ENCODE results near the gene CYTH1.

CYTH1 gene

DNA sequence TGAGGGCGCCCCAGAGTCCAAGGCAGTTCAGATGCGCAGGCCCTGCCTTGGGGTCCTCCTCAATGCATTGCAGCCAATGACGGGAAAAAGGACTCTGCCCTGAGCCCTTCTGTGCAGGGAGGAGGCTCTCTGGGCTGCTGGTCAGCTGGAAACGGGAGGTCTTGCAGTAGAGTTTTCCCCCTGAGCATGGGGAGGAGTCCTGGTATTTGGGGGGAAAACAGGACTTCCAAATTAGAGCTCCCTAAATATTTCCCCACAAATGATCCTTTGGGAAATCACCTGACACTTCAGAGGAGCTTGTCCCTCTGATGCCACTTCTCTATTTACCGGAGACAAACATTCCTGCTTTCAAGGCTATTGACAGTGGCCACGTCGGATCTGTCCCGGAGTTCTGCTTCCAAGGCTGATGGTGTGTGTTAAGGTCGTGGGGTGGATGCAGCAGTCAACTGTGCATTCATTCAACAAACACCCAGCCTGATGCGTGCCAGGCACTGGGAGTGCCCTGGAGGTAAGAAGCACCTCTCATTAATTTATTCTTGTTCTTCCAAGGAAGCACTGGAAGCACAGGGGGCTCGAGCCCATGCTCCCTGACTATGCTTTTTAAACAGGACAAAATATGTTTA, 131.9 kb downstream of the CYTH1 start:
- no peak for DNase-seq (ENCODE audit: low read depth, low spot score)

- no peak for DNase-seq (ENCODE audit: low read depth, low spot score)
These were observed 133.8 kb downstream of the CYTH1 start for GRCh38 chr17:78648293-78648692.

GRCh38 chr17:78647032-78647431, 135.0 kb downstream of the CYTH1 start:
- DNase-seq (ENCODE audit: low read depth, low spot score): no peak

- DNase-seq (ENCODE audit: low read depth, low spot score): no peak
These were observed 136.4 kb downstream of the CYTH1 start for GRCh38 chr17:78645421-78646295.

GRCh38 chr17:78644931-78645351, 137.1 kb downstream of the CYTH1 start:
- no peak for DNase-seq (ENCODE audit: low read depth, low spot score)

GRCh38 chr17:78644224-78644623, 137.8 kb downstream of the CYTH1 start:
- DNase-seq (ENCODE audit: low read depth, low spot score): no peak

GRCh38 chr17:78643326-78643725, 138.7 kb downstream of the CYTH1 start:
- no peak for DNase-seq (ENCODE audit: low read depth, low spot score)

GRCh38 chr17:78642707-78643106, 139.4 kb downstream of the CYTH1 start:
- no peak for DNase-seq (ENCODE audit: low read depth, low spot score)

GRCh38 chr17:78641666-78642065, 140.4 kb downstream of the CYTH1 start:
- no peak for DNase-seq (ENCODE audit: low read depth, low spot score)

GRCh38 chr17:78641243-78641642, 140.8 kb downstream of the CYTH1 start:
- DNase-seq (ENCODE audit: low read depth, low spot score): no peak

DNA sequence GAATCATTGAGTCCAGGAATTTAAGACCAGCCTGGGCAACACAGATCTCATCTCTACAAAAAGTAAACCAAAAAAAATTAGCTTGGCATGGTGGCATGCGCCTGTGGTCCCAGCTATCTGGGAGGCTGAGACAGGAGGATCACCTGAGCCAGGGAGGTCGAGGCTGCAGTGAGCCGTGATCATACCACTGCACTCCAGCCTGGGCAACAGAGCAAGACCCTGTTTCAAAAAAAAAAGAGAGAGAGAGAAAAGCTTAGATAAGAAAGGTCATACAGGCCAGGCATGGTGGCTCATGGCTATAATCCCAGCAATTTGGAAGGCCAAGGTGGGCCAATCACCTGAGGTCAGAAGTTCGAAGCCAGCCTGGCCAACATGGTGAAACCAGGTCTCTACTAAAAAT, 141.4 kb downstream of the CYTH1 start:
- DNase-seq (ENCODE audit: low read depth, low spot score): no peak

- DNase-seq (ENCODE audit: low read depth, low spot score): no peak
These were observed 144.2 kb downstream of the CYTH1 start for GRCh38 chr17:78637643-78638420.

- no peak for DNase-seq (ENCODE audit: low read depth, low spot score)
These were observed 144.9 kb downstream of the CYTH1 start for GRCh38 chr17:78637146-78637545.

- no peak for DNase-seq (ENCODE audit: low read depth, low spot score)
These were observed 147.9 kb downstream of the CYTH1 start for GRCh38 chr17:78634154-78634553.

DNA sequence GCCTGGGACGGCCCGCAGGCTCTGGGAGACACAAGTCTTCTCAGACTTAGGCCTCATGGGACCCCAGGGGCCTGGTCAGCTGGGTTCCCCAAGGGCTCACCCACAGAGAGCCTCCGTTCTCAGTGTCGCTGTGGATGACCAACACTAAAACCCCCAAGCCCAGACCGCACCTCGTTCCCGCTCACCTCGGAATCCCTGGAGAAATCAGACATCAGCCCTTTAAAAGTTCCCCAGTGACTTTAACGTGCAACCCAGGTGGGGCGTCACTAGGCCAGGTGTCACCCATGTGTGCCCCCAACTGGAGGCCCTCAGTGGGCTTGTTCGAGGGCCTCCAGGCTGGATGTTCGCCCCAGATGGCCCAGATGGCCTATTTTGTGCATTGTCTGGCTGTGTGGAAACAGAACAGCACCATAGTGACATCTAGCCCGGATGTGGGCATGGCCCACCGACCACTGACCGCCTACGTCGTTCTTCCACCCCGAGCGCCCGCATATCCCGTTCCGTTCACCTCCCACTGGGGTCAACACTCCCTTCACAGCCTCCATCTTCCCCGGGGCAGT, 152.6 kb downstream of the CYTH1 start:
- no peak for DNase-seq (ENCODE audit: low read depth, low spot score)

GRCh38 chr17:78628547-78629435, 153.3 kb downstream of the CYTH1 start:
- DNase-seq (ENCODE audit: low read depth, low spot score): no peak

DNA sequence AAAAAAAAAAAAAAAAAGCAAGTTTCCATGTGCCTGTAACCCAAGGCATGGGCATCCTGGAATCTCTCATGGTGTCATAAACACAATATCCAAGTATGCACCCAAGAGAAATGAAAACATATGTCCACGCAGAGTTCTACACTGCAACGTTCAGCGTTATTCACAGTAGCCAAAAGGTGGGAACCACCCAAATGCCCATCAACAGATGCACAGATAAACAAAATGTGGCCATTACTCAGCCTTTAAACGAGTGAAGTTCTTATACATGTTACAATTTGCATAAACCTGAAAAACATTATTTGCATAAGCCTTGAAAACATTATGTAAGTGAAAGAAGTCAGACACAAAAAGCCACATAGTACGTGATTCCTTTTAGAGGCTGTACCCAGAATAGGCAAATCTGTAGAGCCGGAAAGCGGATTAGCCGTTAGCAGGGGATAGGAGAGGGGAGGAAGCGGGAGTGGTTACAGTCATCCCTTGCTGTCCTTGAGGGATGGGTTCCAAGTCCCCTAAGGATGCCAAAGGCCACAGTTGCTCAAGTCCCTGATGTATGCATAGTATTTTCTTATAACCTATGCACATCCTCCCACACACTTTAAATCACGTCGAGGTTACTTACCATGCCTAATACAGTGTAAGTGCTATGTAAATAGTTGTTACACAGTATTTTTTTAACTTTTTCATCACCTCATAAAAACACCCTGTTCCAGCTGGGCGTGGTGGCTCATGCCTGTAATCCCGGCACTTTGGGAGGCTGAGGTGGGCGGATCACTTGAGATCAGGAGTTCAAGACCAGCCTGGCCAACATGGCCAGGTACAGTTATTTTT, 157.5 kb downstream of the CYTH1 start:
- no peak for DNase-seq (ENCODE audit: low read depth, low spot score)

Data from iPS DF 19.7 (cell line).